Fibroblast of skin of left quadriceps (primary cell): ENCODE results near the gene OPTC.
"Not testable (repeated sequence)": the region's sequence is repeated elsewhere in the genome, so short reads cannot be mapped to it uniquely, and the experiment has no call there.

Source experiments
- DNase-seq, 2 experiments: peaks; one replicate each; pipeline ENCODE4 v3.0.0-alpha.2; 2013; ENCODE audit warnings: low read depth in 2 of 2

Gene OPTC

DNA sequence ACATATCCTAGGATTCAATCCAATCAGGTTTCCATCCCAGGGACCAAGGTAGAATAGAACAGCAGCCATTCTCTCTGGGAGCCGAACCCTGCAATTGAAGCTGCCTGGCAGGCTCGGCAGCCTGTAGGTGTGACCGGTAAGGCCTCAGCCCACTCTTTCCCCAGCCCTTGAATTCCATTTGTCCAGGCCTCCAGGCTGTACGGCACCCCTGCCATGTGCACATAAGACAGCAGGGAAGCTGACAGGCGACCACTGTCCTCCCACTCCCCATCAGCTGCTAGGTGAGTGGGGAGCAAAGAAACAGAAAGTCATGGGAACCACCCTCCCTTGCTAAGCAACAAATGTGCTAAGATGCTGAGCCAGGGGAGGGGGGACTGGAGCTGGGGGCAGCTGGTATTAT lies 23.0 kb downstream of the OPTC start:
- DNase-seq = no peak

DNA sequence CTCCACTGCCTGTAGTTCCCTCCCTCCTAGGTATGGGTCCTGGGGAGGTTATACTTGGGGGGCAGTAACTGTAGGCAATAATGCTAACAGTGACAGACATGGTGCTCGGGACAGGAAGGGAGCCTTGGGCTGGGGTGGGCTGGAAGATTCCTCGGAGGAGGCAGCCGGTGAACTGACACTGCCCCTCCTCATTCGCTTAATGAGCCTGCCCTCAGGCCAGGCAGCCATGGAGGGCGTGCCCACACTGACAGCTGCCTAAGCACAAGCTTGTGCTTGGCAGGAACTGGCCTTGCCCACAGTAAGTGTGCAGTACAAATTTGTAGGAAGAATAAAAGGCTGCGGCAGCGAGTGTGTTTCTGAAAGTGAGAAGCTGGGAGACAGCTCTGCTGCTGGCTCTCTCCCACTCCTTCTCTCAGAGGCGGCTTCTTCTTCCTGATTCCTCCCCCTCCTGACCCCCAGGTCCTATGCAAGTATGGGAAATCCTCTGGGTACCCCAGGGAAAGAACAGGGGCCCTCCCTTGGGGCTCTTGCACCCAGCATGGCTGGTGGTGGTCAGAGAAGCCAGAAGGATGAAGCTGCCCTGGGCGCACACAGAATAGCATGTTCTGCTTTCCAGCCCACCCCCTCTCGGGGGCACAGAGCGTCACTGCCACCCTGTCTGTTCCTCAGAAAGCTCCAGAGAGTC lies 23.6 kb downstream of the OPTC start:
- no peak for DNase-seq

DNA sequence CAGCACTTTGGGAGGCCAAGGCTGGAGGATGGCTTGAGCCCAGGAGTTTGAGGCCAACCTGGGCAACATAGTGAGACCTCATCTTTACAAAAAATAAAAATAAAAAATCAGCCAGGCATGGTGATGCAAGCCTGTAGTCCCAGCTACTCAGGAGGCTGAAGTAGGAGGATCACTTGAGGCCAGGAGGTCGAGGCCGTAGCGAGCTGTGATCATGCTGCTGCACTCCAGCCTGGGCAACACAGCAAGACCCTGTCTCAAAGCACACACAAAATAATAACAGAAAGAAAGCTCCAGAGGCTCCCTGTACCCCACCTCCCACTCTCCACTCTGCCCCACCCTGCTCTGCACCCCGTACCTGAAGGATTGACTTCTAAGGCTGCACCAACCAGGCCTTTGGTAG lies 24.2 kb downstream of the OPTC start:
- not testable (repeated sequence) for DNase-seq

DNA sequence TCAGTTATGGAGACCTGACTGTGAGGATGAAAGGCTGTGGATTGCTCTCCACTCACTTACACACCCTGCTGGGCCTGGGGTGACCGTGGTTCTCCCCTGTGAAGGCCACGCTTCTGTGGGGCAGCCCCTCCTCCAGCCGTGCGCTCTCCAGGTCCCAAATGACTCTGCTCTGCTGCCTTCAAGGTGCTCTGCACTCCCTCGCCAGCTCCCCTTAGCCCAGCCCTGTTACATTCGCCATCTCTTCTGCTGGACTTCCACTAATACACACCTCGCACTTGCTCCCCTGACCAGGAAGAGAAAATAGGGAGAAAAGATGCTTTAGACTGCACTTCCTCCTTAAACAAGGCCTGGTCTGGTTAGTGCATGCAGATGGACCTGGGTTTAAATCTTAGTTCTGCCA lies 24.6 kb downstream of the OPTC start:
- no peak for DNase-seq

DNA sequence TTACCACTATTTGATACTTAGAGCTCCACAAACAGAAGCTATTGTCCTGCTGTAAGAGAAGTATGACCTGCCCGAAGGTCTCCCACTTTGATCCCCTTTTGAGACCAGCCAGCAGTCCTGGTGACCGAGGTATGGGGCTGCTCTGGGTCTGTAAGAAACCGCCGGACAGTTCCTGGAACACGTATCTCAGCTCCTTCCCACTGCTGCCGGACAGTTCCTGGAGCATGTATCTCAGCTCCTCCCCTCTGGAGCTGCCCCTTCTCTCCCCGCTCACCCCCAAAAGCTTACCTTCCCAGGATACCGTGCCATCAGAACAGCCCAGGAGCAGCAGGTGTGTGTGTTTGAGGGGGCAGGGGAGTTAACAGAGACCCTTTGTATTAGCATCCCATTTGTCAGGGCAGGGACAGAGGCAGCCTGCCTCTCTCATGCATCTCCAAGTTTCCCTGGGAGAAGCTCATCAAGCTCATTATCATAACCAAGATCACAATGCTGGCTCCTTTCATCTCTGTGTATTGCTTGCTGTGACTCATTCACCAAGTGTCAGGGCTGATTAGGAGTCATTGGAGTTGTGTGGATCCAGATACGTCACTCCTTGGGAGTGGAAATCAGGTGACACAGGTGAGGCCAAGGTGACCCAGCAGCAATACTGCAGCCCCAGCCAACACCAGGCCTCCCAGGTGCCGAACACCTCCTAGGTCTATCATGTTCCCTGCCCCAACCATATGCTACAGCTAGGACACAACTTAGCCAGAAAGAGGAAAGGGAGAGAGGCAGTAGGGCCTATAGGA lies 25.3 kb downstream of the OPTC start:
- DNase-seq = no peak

DNA sequence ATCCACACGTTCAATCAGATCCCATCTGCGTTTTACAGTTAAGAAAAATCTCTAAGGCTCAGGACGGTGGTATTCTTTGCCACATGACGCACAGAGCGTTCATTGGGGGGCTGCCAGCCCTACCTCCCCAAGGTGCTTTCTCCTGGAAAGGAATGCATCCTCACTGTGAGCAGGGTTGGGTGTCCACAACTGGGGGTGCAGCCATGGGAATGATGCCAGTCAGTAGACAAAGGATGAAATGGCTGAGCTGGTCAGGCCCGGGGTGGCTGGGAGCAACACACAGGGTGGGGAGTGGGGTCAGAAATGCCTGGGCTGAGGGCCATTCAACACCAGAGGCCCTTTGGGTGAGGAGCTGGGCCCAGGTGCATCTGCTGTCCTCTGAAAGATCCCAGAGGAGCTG lies 25.9 kb downstream of the OPTC start:
- DNase-seq = no peak

DNA sequence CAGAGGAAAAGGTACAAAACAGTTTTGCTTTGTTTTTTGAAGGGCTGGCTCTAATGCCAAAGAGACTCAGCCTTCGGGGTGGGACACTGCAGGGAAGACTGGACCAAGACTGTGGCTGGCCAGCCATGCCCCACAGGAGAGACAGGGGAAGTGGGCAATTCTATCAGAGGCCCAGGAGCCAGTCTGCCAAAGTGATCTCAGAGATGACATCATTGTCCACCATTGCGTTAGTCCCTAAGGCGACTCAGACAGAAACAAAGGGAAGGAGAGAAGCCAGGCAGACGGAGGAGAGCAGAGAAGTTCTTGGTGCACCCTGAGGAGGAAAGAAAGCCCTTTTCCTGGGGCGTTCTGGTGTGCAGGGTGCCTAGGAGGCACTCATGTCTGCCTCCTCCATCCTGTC lies 26.4 kb downstream of the OPTC start:
- DNase-seq = no peak

DNA sequence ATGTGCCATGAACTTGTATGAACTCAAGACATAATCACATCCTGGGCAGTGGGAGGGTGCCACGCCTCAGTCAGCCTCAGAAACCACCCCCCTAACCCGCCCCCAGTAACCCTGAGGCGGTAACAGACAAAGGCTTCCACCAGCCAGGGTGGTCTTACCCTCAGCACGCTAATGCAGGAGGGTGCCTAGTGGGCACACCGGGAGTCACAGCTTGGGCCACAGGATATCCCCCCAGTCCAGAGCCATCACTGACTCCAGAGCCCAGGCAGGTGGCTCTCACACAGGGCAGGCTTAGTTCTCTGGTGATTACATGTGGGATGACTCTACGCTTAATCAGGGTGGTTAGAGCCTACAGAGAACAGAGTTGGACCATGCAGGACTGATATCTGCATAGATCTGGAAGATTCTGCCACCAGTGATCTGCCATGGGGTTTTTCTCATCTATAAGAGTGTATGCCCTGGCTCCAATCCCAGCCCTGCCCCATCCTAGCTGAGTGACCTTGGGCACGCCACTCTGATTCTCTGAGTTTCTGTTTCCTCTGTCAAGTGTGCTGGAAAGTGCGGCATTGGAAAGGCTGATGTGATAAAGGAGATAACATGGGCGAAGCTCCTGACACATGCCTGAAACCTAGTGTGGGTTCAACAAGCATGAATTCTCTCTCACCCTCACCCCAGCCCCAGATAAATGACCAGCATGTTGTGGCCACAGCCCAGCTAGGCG lies 27.3 kb downstream of the OPTC start:
- no peak for DNase-seq

DNA sequence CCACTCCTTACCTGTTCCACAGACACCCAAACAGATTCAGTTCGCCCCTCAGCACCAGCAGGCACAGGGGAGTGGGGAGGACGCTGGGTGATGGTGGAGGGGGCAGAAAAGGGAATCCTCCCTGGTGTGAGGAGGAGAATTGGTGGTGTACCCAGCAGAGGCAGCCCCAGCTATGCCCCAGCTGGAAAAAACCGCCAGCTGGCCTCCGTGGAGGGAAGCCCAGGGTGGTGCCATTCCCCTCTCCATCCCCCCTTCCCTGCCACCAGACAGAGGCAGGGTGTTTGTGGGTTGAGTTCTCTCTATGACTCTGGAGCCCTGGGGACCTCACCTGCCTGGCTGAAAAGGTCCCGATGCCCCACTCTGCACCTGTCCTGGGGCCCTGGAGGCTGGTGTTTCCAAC lies 27.9 kb downstream of the OPTC start:
- no peak for DNase-seq

DNA sequence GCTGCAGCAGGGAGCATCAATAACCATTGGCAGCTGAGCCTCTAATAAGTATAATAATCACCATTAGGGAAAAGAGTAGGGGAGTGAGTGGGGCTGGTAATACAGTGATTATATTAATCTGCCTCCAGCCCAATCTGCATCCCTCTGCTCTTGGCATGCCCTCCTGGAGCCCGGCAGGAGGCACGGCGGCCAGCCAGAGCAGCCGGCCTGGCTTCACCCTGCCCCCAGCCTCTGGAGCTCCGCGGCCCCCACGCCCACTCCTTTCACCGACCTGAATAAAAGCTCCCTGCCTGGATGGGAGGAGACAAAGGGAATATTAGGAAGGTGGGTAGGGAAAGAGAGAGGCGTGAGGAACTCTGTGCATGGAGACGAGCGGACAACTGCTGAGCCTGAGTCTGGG lies 28.3 kb downstream of the OPTC start:
- no peak for DNase-seq

DNA sequence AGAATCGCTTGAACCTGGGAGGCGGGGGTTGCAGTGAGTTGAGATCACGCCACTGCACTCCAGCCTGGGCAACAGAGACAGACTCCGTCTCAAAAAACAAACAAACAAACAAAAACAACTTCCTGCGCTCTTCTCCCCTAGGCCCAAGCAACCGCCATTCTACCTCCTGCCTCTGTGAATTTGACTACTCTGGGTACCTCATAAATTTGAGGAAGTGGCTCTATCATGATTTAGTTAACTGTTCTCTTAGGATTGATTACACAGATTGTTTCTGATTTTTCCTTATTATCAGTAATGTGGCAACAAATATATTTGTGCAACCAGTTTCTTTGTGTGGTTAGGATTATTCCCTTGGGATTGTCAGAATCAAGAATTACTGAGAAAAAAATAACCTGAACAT lies 29.7 kb downstream of the OPTC start:
- DNase-seq = no peak

DNA sequence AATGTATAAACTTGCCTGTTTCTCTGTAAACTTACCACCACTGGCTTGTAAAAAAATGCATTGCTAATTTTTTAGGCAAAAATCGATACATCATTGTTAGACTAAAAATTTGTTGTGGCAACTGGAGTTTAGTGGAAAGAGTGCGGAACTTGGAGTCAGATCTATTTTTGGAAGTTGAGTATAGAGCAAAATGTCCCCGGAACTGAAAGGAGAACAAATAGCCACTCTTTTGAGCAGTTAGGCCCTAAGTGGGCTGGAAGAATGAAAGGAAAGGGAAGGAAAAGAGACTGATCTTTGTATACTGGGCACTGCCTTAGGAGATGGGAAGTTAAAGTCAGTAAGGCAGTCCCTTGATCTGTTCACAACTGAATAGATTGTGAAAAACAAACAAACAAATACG lies 30.2 kb downstream of the OPTC start:
- no peak for DNase-seq

DNA sequence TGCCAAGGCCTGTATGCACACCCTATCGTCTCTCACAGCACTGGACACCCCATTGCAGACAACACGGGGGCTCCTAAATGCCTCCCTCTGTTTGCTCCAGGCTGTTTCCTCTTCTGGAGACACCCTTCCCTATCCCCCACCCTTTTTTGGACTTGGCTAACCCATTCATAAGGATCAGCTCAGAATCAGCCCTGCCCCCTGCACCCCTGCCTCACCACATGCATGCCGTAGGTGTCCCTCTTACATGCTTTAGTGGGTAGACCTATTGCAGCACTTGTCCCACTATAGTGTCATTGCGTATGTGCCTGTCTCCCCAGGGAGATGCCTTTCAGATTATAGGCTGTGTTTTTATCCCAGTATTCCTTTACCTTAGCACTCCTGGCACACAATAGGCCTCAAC lies 30.9 kb downstream of the OPTC start:
- DNase-seq = no peak

DNA sequence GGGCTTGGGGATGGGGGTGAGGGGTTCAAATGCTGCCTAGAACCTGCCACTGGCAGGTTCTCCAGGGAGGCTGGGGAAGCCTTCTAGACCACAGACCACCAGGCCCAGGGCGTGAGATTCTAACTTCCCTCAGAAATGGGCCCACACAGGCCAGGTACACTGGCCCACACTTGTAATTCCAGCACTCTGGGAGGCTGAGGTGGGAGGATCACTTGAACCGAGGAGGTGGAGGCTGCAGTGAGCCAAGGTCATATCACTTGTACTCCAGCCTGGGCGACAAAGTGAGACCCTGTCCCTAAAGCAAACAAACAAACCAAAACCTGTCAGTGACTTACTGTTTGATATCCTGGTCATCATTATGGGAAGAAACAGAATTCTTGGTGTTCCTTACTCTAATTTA lies 31.7 kb downstream of the OPTC start:
- DNase-seq = no peak

DNA sequence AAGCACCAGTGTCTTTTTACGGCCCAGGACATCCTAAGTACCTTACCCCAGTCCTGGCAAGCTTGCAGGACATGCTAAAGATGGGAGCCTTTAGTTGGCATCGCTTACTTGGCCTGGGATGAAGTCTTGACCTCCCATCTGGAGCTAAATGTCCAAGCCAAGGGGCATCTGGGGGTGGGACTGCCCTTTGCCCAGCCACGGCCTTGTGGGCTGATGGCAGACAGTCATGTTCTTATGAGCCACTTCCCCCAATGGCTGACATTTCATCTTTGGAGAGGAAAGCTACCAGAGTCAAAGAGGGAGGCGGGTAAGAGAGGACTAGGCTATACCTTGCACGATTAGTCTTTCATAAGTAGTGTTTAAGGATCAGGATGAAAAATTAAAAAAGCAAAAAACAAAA lies 32.2 kb downstream of the OPTC start:
- no peak for DNase-seq

DNA sequence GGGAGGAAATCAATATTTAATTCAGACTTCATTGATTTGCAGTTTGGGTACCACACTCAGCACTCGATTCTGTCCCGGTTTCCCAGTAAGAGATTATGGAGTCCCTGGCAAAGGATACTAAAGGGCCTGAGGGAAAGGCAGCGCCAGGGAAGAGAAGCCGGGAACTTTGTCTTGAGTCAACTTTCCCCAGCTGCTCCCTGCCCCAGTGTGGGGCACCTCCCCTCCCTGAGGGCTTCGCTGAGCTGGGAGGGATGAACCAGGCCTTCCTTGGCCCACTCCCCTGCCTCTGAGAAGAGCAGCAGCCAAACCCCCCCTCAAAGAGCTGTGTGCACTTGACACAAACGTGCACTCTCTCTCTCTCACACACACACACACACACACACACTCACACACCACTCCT lies 32.6 kb downstream of the OPTC start:
- no peak for DNase-seq

DNA sequence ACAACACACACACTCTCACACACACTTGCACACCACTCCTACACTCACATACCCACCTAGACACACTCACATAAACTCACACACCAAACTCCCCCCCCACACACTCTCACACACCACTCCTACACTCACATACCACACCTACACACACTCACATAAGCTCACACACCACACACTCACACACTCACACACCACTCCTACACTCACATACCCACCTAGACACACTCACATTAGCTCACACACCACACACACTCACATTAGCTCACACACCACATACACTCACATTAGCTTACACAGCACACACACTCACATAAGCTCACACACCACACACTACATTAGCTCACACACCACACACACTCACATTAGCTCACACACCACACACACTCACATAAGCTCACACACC lies 33.1 kb downstream of the OPTC start:
- DNase-seq = no peak

DNA sequence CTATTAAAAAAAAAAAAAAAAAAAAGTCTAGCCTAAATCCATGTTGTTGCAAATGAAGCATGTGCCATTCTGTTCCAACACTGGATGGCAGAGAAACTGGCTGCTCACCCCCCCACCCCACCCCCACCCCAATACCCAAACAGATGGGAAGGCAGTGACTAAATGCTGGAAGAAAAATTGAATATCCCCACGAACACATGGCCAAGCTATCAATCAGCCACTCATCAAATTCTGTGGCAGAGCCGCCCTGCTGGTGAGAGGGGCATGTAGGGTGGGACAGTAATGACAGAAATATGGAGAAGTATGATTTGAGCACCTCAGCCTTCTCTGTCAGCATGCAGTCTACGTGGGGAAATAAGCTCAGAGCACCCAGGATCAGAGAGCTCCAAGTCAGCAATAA lies 34.1 kb downstream of the OPTC start:
- no peak for DNase-seq

DNA sequence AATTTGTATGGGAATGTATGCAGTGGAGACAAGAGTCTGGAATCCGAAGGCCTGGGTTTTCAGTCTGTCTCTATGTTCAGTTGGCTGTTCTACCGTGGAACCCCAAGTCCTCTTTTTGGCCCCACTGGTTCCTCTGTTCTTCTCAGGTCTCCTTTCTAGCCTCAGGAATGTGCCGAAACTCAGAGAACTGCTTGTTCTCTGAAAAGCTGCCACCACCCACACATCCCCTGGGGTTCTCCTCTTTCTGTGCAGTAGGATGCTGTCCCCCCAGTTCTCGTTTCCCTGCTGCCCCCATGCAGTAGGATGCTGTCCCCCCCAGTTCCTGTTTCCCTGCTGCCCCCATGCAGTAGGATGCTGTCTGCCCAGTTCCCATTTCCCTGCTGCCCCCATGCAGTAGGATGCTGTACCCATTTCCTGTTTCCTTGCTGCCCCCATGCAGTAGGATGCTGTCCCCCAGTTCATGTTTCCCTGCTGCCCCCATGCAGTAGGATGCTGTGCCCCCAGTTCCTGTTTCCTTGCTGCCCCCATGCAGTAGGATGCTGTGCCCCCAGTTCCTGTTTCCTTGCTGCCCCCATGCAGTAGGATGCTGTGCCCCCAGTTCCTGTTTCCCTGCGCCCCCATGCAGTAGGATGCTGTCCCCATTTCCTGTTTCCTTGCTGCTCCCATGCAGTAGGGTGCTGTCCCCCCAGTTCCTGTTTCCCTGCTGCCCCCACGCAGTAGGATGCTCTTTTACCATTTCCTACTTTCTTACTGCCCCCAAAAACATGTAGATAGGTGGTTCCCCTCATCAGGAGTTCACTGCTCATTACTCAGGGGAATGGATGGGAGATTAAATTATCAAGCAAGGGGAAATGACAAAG lies 35.3 kb downstream of the OPTC start:
- no peak for DNase-seq

DNA sequence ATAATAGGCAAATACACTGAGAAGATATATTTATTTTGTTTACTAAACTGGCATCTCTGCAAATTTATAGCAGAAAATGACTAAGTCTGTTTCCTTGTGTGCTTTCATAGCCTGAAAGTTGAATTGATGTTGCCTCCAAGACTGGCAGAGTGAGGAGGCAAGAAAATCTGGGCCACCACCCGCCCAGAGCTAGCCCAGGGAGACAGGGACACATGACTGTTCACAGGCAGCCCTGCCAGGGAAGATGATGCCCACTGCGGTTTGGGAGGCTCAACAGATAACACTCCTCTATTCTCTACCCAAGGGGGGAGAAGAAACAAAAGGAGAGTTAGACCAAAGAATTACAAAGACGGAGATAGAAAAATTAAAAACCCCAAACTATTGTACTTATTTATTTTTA lies 37.1 kb downstream of the OPTC start:
- no peak for DNase-seq

DNA sequence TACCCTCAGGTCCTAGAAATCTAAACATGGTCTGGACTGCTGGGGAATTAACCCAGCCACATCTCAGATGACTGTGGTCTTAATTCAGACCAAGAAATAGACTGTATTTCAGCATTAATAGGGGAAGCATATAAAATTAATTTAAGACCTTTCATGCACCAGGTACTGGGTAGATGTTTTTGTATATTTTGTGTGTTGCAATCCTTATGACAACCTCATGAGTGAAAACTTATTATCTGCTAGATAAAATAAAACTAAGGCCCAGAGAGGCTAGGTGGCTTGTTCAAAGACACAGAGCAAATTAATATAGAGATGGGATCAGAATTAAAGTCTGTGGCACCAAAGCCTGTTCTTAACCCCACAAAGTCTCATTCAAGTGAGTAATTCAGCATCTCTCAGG lies 40.1 kb downstream of the OPTC start:
- no peak for DNase-seq

DNA sequence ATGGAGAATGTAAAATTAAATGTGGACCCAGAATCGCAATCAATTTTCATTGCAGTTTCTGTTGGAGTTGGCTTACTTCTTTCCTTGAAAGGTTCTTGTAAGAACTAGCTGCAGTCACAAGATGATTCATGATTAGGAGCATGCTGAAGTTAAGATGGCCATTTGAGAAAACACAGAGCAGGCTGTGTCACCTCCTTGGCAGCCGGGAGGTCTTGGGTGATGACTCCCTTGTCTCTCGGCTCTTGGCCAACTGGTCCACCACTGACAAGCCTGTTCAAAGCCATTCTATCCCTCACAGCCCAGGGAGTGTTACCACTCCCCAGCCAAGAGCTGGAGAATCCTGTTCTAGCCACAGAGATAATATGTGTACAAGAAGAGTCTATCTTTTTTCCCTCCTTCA lies 40.6 kb downstream of the OPTC start:
- DNase-seq = peak; percentile 77 to 80
